ENCODE results near the gene ISM1.

Gene ISM1

GRCh38 chr20:13338097-13338661, 117.1 kb downstream of the ISM1 start:
- H3K4me3 ChIP-seq (ENCODE audit: low read length) = no peak overlapping the region
- no peaks in the 10 kb centered on the region for H4K20me1 ChIP-seq (ENCODE audit: insufficient read depth, low read length)
- no peaks in the 10 kb centered on the region for H3K36me3 ChIP-seq (replicated peaks; ENCODE audit: low read depth, low read length)
- H3K79me2 ChIP-seq (ENCODE audit: low read length) = no peaks in the 10 kb centered on the region
- no peak overlapping the region for H3K27ac ChIP-seq (ENCODE audit: low read length)
- no peak overlapping the region for H2AFZ ChIP-seq (ENCODE audit: low read depth, low read length)
- no peak overlapping the region for H3K9ac ChIP-seq (ENCODE audit: low read length)
- H3K27me3 ChIP-seq (ENCODE audit: low read depth, low read length) = no peaks in the 10 kb centered on the region
- TF ChIP-seq CTCF (IDR thresholded peaks at IDR 0.05; ENCODE audit: low read depth, low read length) (no peak), EZH2phosphoT487 (IDR thresholded peaks at IDR 0.05; ENCODE audit: low read depth) (no peak)
- no peak overlapping the region for H3K4me2 ChIP-seq (ENCODE audit: low read length)
- no peaks in the 10 kb centered on the region for H3K9me3 ChIP-seq (ENCODE audit: insufficient read depth, low read length)
- no peaks in the 10 kb centered on the region for H3K4me1 ChIP-seq (ENCODE audit: low read length)

- no peaks in the 10 kb centered on the region for H3K36me3 ChIP-seq (replicated peaks; ENCODE audit: low read depth, low read length)
- H3K9me3 ChIP-seq (ENCODE audit: insufficient read depth, low read length) = no peaks in the 10 kb centered on the region
- no peaks in the 10 kb centered on the region for H3K79me2 ChIP-seq (ENCODE audit: low read length)
- TF ChIP-seq CTCF (IDR thresholded peaks at IDR 0.05; ENCODE audit: low read depth, low read length) (no peak), EZH2phosphoT487 (IDR thresholded peaks at IDR 0.05; ENCODE audit: low read depth) (no peak)
- no peak overlapping the region for H2AFZ ChIP-seq (ENCODE audit: low read depth, low read length)
- H3K4me2 ChIP-seq (ENCODE audit: low read length) = no peak overlapping the region
- H3K4me1 ChIP-seq (ENCODE audit: low read length) = no peaks in the 10 kb centered on the region
- H3K4me3 ChIP-seq (ENCODE audit: low read length) = no peak overlapping the region
- no peaks in the 10 kb centered on the region for H4K20me1 ChIP-seq (ENCODE audit: insufficient read depth, low read length)
- no peak overlapping the region for H3K9ac ChIP-seq (ENCODE audit: low read length)
- H3K27ac ChIP-seq (ENCODE audit: low read length) = no peak overlapping the region
- no peaks in the 10 kb centered on the region for H3K27me3 ChIP-seq (ENCODE audit: low read depth, low read length)
These were observed 117.9 kb downstream of the ISM1 start for GRCh38 chr20:13338999-13339411.

GRCh38 chr20:13340088-13340487, 119.0 kb downstream of the ISM1 start:
- no peak for TF ChIP-seq EZH2phosphoT487 (IDR thresholded peaks at IDR 0.05; ENCODE audit: low read depth)
- TF ChIP-seq CTCF (IDR thresholded peaks at IDR 0.05; ENCODE audit: low read depth, low read length) = no peak
- no peak overlapping the region for H3K27ac ChIP-seq (ENCODE audit: low read length)

GRCh38 chr20:13341737-13342393, 120.8 kb downstream of the ISM1 start:
- Histone ChIP-seq H3K36me3 (replicated peaks; ENCODE audit: low read depth, low read length) (no peaks in the 10 kb centered on the region), H3K4me1 (ENCODE audit: low read length) (no peaks in the 10 kb centered on the region), H3K79me2 (ENCODE audit: low read length) (no peaks in the 10 kb centered on the region), H3K9ac (ENCODE audit: low read length) (no peak overlapping the region), H3K27ac (ENCODE audit: low read length) (no peak overlapping the region), H3K27me3 (ENCODE audit: low read depth, low read length) (no peaks in the 10 kb centered on the region), H3K4me2 (ENCODE audit: low read length) (no peak overlapping the region), H2AFZ (ENCODE audit: low read depth, low read length) (no peak overlapping the region), H3K4me3 (ENCODE audit: low read length) (no peak overlapping the region), H4K20me1 (ENCODE audit: insufficient read depth, low read length) (no peaks in the 10 kb centered on the region), H3K9me3 (ENCODE audit: insufficient read depth, low read length) (no peaks in the 10 kb centered on the region)
- no peak for TF ChIP-seq CTCF (IDR thresholded peaks at IDR 0.05; ENCODE audit: low read depth, low read length)
- no peak for TF ChIP-seq EZH2phosphoT487 (IDR thresholded peaks at IDR 0.05; ENCODE audit: low read depth)

More at GRCh38 chr20:13340088-13340487, 119.0 kb downstream of the ISM1 start:
- Histone ChIP-seq H3K4me2 (ENCODE audit: low read length) (no peak overlapping the region), H4K20me1 (ENCODE audit: insufficient read depth, low read length) (no peaks in the 10 kb centered on the region), H3K4me1 (ENCODE audit: low read length) (no peaks in the 10 kb centered on the region), H3K4me3 (ENCODE audit: low read length) (no peak overlapping the region), H3K36me3 (replicated peaks; ENCODE audit: low read depth, low read length) (no peaks in the 10 kb centered on the region), H2AFZ (ENCODE audit: low read depth, low read length) (no peak overlapping the region), H3K9me3 (ENCODE audit: insufficient read depth, low read length) (no peaks in the 10 kb centered on the region), H3K27me3 (ENCODE audit: low read depth, low read length) (no peaks in the 10 kb centered on the region), H3K9ac (ENCODE audit: low read length) (no peak overlapping the region), H3K79me2 (ENCODE audit: low read length) (no peaks in the 10 kb centered on the region)

Data from OCI-LY3 (cell line).